HepG2 (cell line): Measurements from ENCODE around the gene HSD3B7. TPM values are rescaled to one million over a fixed set of nuclear protein-coding genes. Genes with fewer than 3 reads are reported as not detected.
A peak's percentile ranks its signal among the peaks of the same experiment; 100 is the strongest.

Source experiments
- ATAC-seq: fragments of 200-7000 bp; cut with Tn5 transposase; 3 replicates; pipeline ENCODE4 v1.9.1; 2020; ENCODE audit warnings: mild to moderate bottlenecking, moderate library complexity
- BruUV-seq: library from RNA; stranded (reverse); fragments of 400-500 nt; replicated peaks from 2 replicates; lab custom pipeline; 2021; lab: Mats Ljungman, UMichigan
- CTCF ChIA-PET: fragments of 300-600 bp; formaldehyde crosslinking; extraction: SDS; loops from one replicate; lab custom pipeline; 2021; ENCODE audit warnings: low total read pairs, inconsistent platforms, low intra/inter-chr PET ratio; lab: Yijun Ruan, JAX
- POLR2A ChIA-PET: fragments of 350-600 bp; sonication (Branson Sonifier 250); formaldehyde crosslinking; loops from one replicate; lab custom pipeline; 2020; ENCODE audit warnings: antibody characterized with exemption, inconsistent platforms; lab: Yijun Ruan, JAX
- DNase-seq: peaks from one replicate; pipeline ENCODE4 v3.0.0-alpha.2; 2015; ENCODE audit warnings: low spot score
- FAIRE-seq: peaks from 3 replicates; lab custom pipeline; 2011; peaks lifted over from hg19 to GRCh38; lab: Jason Lieb, UNC
- H2AFZ ChIP-seq: one replicate; pipeline ENCODE4 v1.6.1; 2011; ENCODE audit warnings: low read length, inconsistent platforms
- H3K27ac ChIP-seq: fragments of 300-600 bp; 3 replicates; pipeline ENCODE4 v1.8.0; 2011; ENCODE audit warnings: mixed run types, mild to moderate bottlenecking, mixed read lengths, low read length, inconsistent platforms; ENCODE audit not compliant: insufficient read depth; ENCODE audit errors: extremely low read length
- H3K27me3 ChIP-seq, 2 experiments: fragments of 200-600 bp in 1 of 2; 2 replicates in 1 of 2; 3 replicates in 1 of 2; pipeline versions ENCODE4 v1.6.0 to v1.8.0; 2011; ENCODE audit warnings: low read length in 2 of 2, mild to moderate bottlenecking in 2 of 2, moderate library complexity in 2 of 2, inconsistent platforms in 1 of 2; ENCODE audit not compliant: insufficient read depth in 2 of 2, control insufficient read depth in 1 of 2
- H3K36me3 ChIP-seq, 2 experiments: fragments of 200-600 bp in 1 of 2; replicated peaks in 1 of 2; 2 replicates in 1 of 2; 3 replicates in 1 of 2; pipeline versions ENCODE4 v1.5.1 to v1.8.0; 2011; ENCODE audit warnings: low read length in 2 of 2, inconsistent platforms in 1 of 2; ENCODE audit not compliant: insufficient read depth in 2 of 2, control insufficient read depth in 1 of 2
- H3K4me1 ChIP-seq: 2 replicates; pipeline ENCODE4 v1.5.1; 2012; ENCODE audit warnings: low read length, inconsistent platforms; ENCODE audit not compliant: insufficient read depth
- H3K4me2 ChIP-seq: 2 replicates; pipeline ENCODE4 v1.6.0; 2011; ENCODE audit warnings: low read depth, low read length, inconsistent platforms
- H3K4me3 ChIP-seq, 3 experiments: fragments of 200-600 bp in 1 of 3; sonication (generic), shearing (Covaris generic) in 1 of 3; replicated peaks in 1 of 3; 2 replicates each; pipeline ENCODE4 v1.5.1; 2011 to 2016; ENCODE audit warnings: low read length in 3 of 3, inconsistent platforms in 2 of 3, low read depth in 2 of 3, mild to moderate bottlenecking in 2 of 3, control low read depth in 1 of 3, mixed read lengths in 1 of 3; ENCODE audit not compliant: insufficient read depth in 1 of 3
- H3K79me2 ChIP-seq: one replicate; pipeline ENCODE4 v1.6.1; 2011; ENCODE audit warnings: low read length, inconsistent platforms; ENCODE audit not compliant: insufficient read depth
- H3K9ac ChIP-seq: 2 replicates; pipeline ENCODE4 v1.6.0; 2011; ENCODE audit warnings: mild to moderate bottlenecking, low read depth, low read length, inconsistent platforms; ENCODE audit not compliant: insufficient read depth
- H3K9me3 ChIP-seq: 2 replicates; pipeline ENCODE4 v1.5.1; 2012; ENCODE audit warnings: mild to moderate bottlenecking, low read length
- H4K20me1 ChIP-seq: 2 replicates; pipeline ENCODE4 v1.6.0; 2011; ENCODE audit warnings: inconsistent platforms, mild to moderate bottlenecking, low read length, moderate library complexity; ENCODE audit not compliant: insufficient read depth
- FOXC1 ChIP-seq: sonication (generic); formaldehyde crosslinking; IDR thresholded peaks from 2 replicates; pipeline ENCODE4 v1.8.0; 2022; ENCODE audit warnings: mild to moderate bottlenecking, missing genetic modification reagents, borderline replicate concordance
- MAFF ChIP-seq: IDR thresholded peaks from 2 replicates; pipeline ENCODE4 v1.6.1; 2011; ENCODE audit warnings: low read depth, low read length, improper control_type of control experiment
- PHB2 ChIP-seq: fragments of 450-650 bp; IDR thresholded peaks from 2 replicates; pipeline ENCODE4 v1.6.1; 2018; ENCODE audit not compliant: partially characterized antibody
- PRMT3 ChIP-seq: sonication (generic); formaldehyde crosslinking; IDR thresholded peaks from 2 replicates; pipeline ENCODE4 v1.8.1; 2022; ENCODE audit warnings: low read depth, mild to moderate bottlenecking, moderate library complexity, missing genetic modification reagents, borderline replicate concordance
- SSRP1 ChIP-seq: IDR thresholded peaks from 2 replicates; pipeline ENCODE4 v1.6.1; 2016; ENCODE audit warnings: control low read depth
- ZNF530 ChIP-seq: sonication (generic); formaldehyde crosslinking; IDR thresholded peaks from 2 replicates; pipeline ENCODE4 v1.5.0; 2020; ENCODE audit warnings: low read depth, mild to moderate bottlenecking, missing genetic modification reagents
- ZNF629 ChIP-seq: sonication (generic); formaldehyde crosslinking; conservative IDR thresholded peaks from 2 replicates; pipeline ENCODE4 v1.5.0; 2020; ENCODE audit warnings: missing genetic modification reagents
- ZNF674 ChIP-seq: sonication (generic); formaldehyde crosslinking; IDR thresholded peaks from 2 replicates; pipeline ENCODE4 v1.5.0; 2020; ENCODE audit warnings: low read depth, mild to moderate bottlenecking, missing genetic modification reagents
- ZNF768 ChIP-seq: sonication (generic); formaldehyde crosslinking; IDR thresholded peaks from 2 replicates; pipeline ENCODE4 v1.4.0; 2020; ENCODE audit warnings: missing genetic modification reagents
- WGBS: methylation state at CpG from one replicate; pipeline ENCODE4 v1.1.6; 2017; ENCODE audit warnings: low lambda C conversion rate; 5-methylcytosine and 5-hydroxymethylcytosine counted together
- in situ Hi-C: cut with HindIII; loops from 2 replicates; pipeline ENCODE4 v1.10.0; 2017; ENCODE audit warnings: low pct_unique_long_range_greater_than_20kb; ENCODE audit not compliant: extremely low pct_ligation_motif_present
- intact Hi-C: fragments of 100-400 bp; cut with micrococcal nuclease; formaldehyde crosslinking; loops from one replicate; pipeline ENCODE4 v1.10.0; 2022; ENCODE audit not compliant: unreplicated experiment
- polyA plus RNA-seq, 8 experiments: library from polyadenylated mRNA; depleted of rRNA in 3 of 8; stranded (reverse) in 7 of 8; unstranded in 1 of 8; fragments of >200 nt; fragmentation: Illumina TruSeq in 4 of 8; extraction: Trizol in 4 of 8; gene quantifications; 2 replicates each; pipeline versions ENCODE4 v1.2.1 to v1.2.3, GENCODE V29; 2011 to 2016; ENCODE audit warnings: low read depth in 4 of 8, missing spikeins in 1 of 8, mixed read lengths in 1 of 8; ENCODE audit not compliant: insufficient read depth in 1 of 8
- total RNA-seq, 5 experiments: library from RNA; depleted of rRNA; stranded (reverse); fragments of >200 nt; fragmentation: Illumina TruSeq; extraction: Trizol; gene quantifications; 2 replicates each; pipeline ENCODE4 v1.2.3, GENCODE V29; 2016; ENCODE audit warnings: low read depth in 1 of 5
- TF ChIP-seq, protein P1 (sequence below): sonication (generic); formaldehyde crosslinking; IDR thresholded peaks from 2 replicates; pipeline ENCODE4 v1.9.0; 2022; ENCODE audit warnings: missing genetic modification reagents, mild to moderate bottlenecking, borderline replicate concordance
- TF ChIP-seq, protein P2 (sequence below): sonication (generic); formaldehyde crosslinking; IDR thresholded peaks from 2 replicates; pipeline ENCODE4 v1.8.0; 2023; ENCODE audit warnings: mild to moderate bottlenecking, missing genetic modification reagents
- TF ChIP-seq, protein P3 (sequence below): fragments of 450-650 bp; IDR thresholded peaks from 2 replicates; pipeline ENCODE4 v1.6.1; 2016

Gene HSD3B7
- total and polyA plus RNA-seq, 2 of the 13 experiments (the other 11 are each of a cell fraction or from before 2014, with no cell fraction given), result 32.9 to 69.7 TPM

DNA sequence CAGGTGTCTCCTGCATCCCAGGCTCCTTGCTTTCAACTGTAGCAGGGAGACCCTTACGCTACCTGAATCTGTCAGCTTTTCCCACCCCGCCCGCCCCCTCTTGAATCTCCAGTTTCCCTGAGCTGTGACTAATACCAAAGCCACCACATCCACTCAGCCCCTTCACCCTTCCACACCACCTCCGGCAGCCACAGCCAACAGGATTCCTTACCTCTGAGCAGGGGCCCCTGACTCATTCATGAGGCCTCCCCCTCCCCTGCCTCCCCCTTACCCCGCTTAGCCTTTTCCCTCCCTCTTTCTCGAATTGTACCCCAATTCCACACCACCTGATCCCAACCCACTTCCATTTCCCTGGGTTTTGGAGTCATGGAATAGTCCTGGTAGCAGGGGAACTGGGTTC is 23.1 kb downstream of the HSD3B7 start (continued):
- TF ChIP-seq, protein P1, sequence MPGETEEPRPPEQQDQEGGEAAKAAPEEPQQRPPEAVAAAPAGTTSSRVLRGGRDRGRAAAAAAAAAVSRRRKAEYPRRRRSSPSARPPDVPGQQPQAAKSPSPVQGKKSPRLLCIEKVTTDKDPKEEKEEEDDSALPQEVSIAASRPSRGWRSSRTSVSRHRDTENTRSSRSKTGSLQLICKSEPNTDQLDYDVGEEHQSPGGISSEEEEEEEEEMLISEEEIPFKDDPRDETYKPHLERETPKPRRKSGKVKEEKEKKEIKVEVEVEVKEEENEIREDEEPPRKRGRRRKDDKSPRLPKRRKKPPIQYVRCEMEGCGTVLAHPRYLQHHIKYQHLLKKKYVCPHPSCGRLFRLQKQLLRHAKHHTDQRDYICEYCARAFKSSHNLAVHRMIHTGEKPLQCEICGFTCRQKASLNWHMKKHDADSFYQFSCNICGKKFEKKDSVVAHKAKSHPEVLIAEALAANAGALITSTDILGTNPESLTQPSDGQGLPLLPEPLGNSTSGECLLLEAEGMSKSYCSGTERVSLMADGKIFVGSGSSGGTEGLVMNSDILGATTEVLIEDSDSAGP (CRISPR knock-in tag), result no peak

DNA sequence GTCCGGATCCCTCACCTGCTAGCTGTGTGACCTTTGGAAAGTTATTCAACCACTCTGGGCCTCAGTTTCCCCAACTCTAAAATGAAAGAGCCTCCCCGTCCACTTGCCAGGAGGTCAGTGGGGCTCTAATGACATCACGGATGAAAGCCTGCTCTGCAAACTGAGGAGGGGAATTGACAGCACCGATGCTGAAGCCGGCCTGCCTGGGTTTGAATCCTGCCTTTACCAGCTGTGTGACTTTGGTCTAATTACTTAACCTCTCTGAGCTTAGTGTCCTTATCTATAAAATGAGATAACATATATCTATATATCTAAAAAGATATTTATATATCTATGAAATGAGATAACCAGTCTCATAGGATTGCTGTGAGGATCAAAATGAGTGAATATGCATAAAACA is 23.5 kb downstream of the HSD3B7 start:
- Histone ChIP-seq H3K27ac (no peak overlapping the region), H3K27me3 (peaks cover 6 to 34% of the 10 kb centered on the region in 2 experiments), H3K9ac (no peak overlapping the region), H3K9me3 (no peaks in the 10 kb centered on the region), H4K20me1 (no peaks in the 10 kb centered on the region), H3K79me2 (no peaks in the 10 kb centered on the region), H3K4me2 (no peak overlapping the region), H2AFZ (no peak overlapping the region), H3K4me1 (peaks cover 46% of the 10 kb centered on the region), H3K36me3 (no peaks in the 10 kb centered on the region), H3K4me3 (no peak overlapping the region)
- ChIA-PET POLR2A (no interaction called here), CTCF (no interaction called here)
- in situ Hi-C loops, result no loop called here
- BruUV-seq, result no TSS peak
- TF ChIP-seq ZNF530 (CRISPR knock-in tag) (no peak), ZNF768 (CRISPR knock-in tag) (peak; percentile 93)
- no peak for FAIRE-seq
- DNase-seq, result no peak
- 60% methylated on average over 5 of the region's 5 CpGs for WGBS
- ATAC-seq, result no peak
- intact Hi-C loops, result no loop called here

DNA sequence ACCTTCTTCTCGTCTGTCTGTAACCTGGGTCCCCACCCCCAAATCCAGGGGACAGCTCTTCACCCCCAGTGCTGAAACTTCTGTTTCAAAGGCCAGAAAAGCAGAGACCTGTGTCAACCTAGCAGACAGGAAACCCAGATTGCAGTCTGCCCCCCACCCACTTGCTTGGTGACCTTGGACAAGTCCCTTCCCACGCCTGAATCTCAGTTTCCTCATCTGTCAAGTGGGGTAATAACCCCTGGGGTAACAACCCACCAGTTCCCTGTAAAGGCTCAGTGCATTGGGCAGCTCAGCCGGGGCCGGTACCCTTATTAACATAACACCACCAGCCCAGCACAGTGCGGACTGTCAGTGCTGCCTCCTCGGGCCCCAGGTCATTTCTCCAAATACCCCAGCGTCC is 24.1 kb downstream of the HSD3B7 start:
- Histone ChIP-seq H3K79me2 (no peaks in the 10 kb centered on the region), H3K9ac (no peak overlapping the region), H3K27ac (no peak overlapping the region), H3K4me2 (no peak overlapping the region), H3K4me1 (peaks cover 40% of the 10 kb centered on the region), H2AFZ (no peak overlapping the region), H4K20me1 (no peaks in the 10 kb centered on the region), H3K4me3 (no peak overlapping the region), H3K36me3 (no peaks in the 10 kb centered on the region), H3K9me3 (no peaks in the 10 kb centered on the region), H3K27me3 (peaks cover 6 to 37% of the 10 kb centered on the region in 2 experiments)
- ATAC-seq (peak; percentile 7; the same call in 2 of the 3 replicates), FAIRE-seq (no peak), DNase-seq (no peak)
- BruUV-seq, result no TSS peak
- intact Hi-C loops (no loop called here), in situ Hi-C loops (no loop called here)
- ChIA-PET POLR2A (no interaction called here), CTCF (no interaction called here)
- WGBS, result 43% methylated on average over 7 of the region's 7 CpGs
- TF ChIP-seq PHB2 (no peak), MAFF (no peak), ZNF674 (CRISPR knock-in tag) (no peak), FOXC1 (CRISPR knock-in tag) (no peak), PRMT3 (CRISPR knock-in tag) (no peak), ZNF629 (CRISPR knock-in tag) (peak; percentile 53; the same call in 1 of the 2 replicates), SSRP1 (no peak)
- TF ChIP-seq, protein P2, sequence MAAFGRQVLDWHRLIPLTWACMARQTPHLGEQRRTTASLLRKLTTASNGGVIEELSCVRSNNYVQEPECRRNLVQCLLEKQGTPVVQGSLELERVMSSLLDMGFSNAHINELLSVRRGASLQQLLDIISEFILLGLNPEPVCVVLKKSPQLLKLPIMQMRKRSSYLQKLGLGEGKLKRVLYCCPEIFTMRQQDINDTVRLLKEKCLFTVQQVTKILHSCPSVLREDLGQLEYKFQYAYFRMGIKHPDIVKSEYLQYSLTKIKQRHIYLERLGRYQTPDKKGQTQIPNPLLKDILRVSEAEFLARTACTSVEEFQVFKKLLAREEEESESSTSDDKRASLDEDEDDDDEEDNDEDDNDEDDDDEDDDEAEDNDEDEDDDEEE, result no peak
- TF ChIP-seq, protein P3, sequence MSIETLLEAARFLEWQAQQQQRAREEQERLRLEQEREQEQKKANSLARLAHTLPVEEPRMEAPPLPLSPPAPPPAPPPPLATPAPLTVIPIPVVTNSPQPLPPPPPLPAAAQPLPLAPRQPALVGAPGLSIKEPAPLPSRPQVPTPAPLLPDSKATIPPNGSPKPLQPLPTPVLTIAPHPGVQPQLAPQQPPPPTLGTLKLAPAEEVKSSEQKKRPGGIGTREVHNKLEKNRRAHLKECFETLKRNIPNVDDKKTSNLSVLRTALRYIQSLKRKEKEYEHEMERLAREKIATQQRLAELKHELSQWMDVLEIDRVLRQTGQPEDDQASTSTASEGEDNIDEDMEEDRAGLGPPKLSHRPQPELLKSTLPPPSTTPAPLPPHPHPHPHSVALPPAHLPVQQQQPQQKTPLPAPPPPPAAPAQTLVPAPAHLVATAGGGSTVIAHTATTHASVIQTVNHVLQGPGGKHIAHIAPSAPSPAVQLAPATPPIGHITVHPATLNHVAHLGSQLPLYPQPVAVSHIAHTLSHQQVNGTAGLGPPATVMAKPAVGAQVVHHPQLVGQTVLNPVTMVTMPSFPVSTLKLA, result no peak
